ENCODE data around the gene COX19.

Gene COX19

GRCh38 chr7:956031-956430 lies 19.3 kb downstream of the COX19 start:
- Histone ChIP-seq H3K27me3 (ENCODE audit: control insufficient read depth, insufficient read depth, low read length) (no peaks in the 10 kb centered on the region), H3K36me3 (ENCODE audit: control insufficient read depth, insufficient read depth, low read length) (no peaks in the 10 kb centered on the region), H3K4me1 (ENCODE audit: control insufficient read depth, insufficient read depth, low read length) (peaks cover 9% of the 10 kb centered on the region), H3K4me3 (ENCODE audit: low read length) (no peak overlapping the region), H3K27ac (ENCODE audit: low read depth, low read length) (no peak overlapping the region), H3K9ac (ENCODE audit: low read length) (no peak overlapping the region)

GRCh38 chr7:954330-955238 lies 20.8 kb downstream of the COX19 start, which contains the start of gene ADAP1:
Gene ADAP1, minus strand, starts transcription at chr7:954680. Its CDS starts 203 bp downstream, at chr7:954477.
- H3K4me1 ChIP-seq (ENCODE audit: control insufficient read depth, insufficient read depth, low read length), result no peaks in the 10 kb centered on the region
- H3K27ac ChIP-seq (ENCODE audit: low read depth, low read length), result peak within 1 kb of the TSS; percentile 74
- no peak within 1 kb of the TSS for H3K9ac ChIP-seq (ENCODE audit: low read length)
- peak within 1 kb of the TSS; percentile 69 for H3K4me3 ChIP-seq (ENCODE audit: low read length)
- no peaks in the 10 kb centered on the region for H3K27me3 ChIP-seq (ENCODE audit: control insufficient read depth, insufficient read depth, low read length)
- H3K36me3 ChIP-seq (ENCODE audit: control insufficient read depth, insufficient read depth, low read length), result no peaks in the 10 kb centered on the region

- H3K36me3 ChIP-seq (ENCODE audit: control insufficient read depth, insufficient read depth, low read length), result no peaks in the 10 kb centered on the region
Observed at GRCh38 chr7:953547-954327, 21.6 kb downstream of the COX19 start.

GRCh38 chr7:952548-953441 lies 22.6 kb downstream of the COX19 start:
- Histone ChIP-seq H3K9ac (ENCODE audit: low read length) (no peak overlapping the region), H3K4me3 (ENCODE audit: low read length) (peak overlapping the region; percentile 69), H3K27ac (ENCODE audit: low read depth, low read length) (no peak overlapping the region), H3K4me1 (ENCODE audit: control insufficient read depth, insufficient read depth, low read length) (no peaks in the 10 kb centered on the region), H3K36me3 (ENCODE audit: control insufficient read depth, insufficient read depth, low read length) (no peaks in the 10 kb centered on the region), H3K27me3 (ENCODE audit: control insufficient read depth, insufficient read depth, low read length) (no peaks in the 10 kb centered on the region)

More at GRCh38 chr7:953547-954327, 21.6 kb downstream of the COX19 start:
- H3K9ac ChIP-seq (ENCODE audit: low read length), result no peak overlapping the region
- no peaks in the 10 kb centered on the region for H3K27me3 ChIP-seq (ENCODE audit: control insufficient read depth, insufficient read depth, low read length)
- H3K4me1 ChIP-seq (ENCODE audit: control insufficient read depth, insufficient read depth, low read length), result no peaks in the 10 kb centered on the region
- H3K4me3 ChIP-seq (ENCODE audit: low read length), result peak overlapping the region; percentile 69
- peak overlapping the region; percentile 72 for H3K27ac ChIP-seq (ENCODE audit: low read depth, low read length)

GRCh38 chr7:951881-952547 lies 23.3 kb downstream of the COX19 start:
- H3K4me1 ChIP-seq (ENCODE audit: control insufficient read depth, insufficient read depth, low read length), result no peaks in the 10 kb centered on the region
- no peak overlapping the region for H3K27ac ChIP-seq (ENCODE audit: low read depth, low read length)
- no peaks in the 10 kb centered on the region for H3K36me3 ChIP-seq (ENCODE audit: control insufficient read depth, insufficient read depth, low read length)
- no peaks in the 10 kb centered on the region for H3K27me3 ChIP-seq (ENCODE audit: control insufficient read depth, insufficient read depth, low read length)
- H3K4me3 ChIP-seq (ENCODE audit: low read length), result no peak overlapping the region
- H3K9ac ChIP-seq (ENCODE audit: low read length), result no peak overlapping the region

GRCh38 chr7:949021-949934 lies 26.1 kb downstream of the COX19 start:
- no peaks in the 10 kb centered on the region for H3K36me3 ChIP-seq (ENCODE audit: control insufficient read depth, insufficient read depth, low read length)
- H3K27ac ChIP-seq (ENCODE audit: low read depth, low read length), result no peak overlapping the region
- H3K27me3 ChIP-seq (ENCODE audit: control insufficient read depth, insufficient read depth, low read length), result no peaks in the 10 kb centered on the region
- H3K4me3 ChIP-seq (ENCODE audit: low read length), result no peak overlapping the region
- H3K4me1 ChIP-seq (ENCODE audit: control insufficient read depth, insufficient read depth, low read length), result no peaks in the 10 kb centered on the region
- H3K9ac ChIP-seq (ENCODE audit: low read length), result no peak overlapping the region

- Histone ChIP-seq H3K36me3 (ENCODE audit: control insufficient read depth, insufficient read depth, low read length) (no peaks in the 10 kb centered on the region), H3K4me1 (ENCODE audit: control insufficient read depth, insufficient read depth, low read length) (no peaks in the 10 kb centered on the region), H3K9ac (ENCODE audit: low read length) (no peak overlapping the region), H3K27me3 (ENCODE audit: control insufficient read depth, insufficient read depth, low read length) (no peaks in the 10 kb centered on the region), H3K27ac (ENCODE audit: low read depth, low read length) (no peak overlapping the region), H3K4me3 (ENCODE audit: low read length) (no peak overlapping the region)
Observed at GRCh38 chr7:947391-948210, 27.7 kb downstream of the COX19 start.

GRCh38 chr7:946256-946996 lies 28.9 kb downstream of the COX19 start:
- Histone ChIP-seq H3K9ac (ENCODE audit: low read length) (no peak overlapping the region), H3K27ac (ENCODE audit: low read depth, low read length) (no peak overlapping the region), H3K4me1 (ENCODE audit: control insufficient read depth, insufficient read depth, low read length) (no peaks in the 10 kb centered on the region), H3K36me3 (ENCODE audit: control insufficient read depth, insufficient read depth, low read length) (no peaks in the 10 kb centered on the region), H3K27me3 (ENCODE audit: control insufficient read depth, insufficient read depth, low read length) (no peaks in the 10 kb centered on the region), H3K4me3 (ENCODE audit: low read length) (peak overlapping the region; percentile 8)

- Histone ChIP-seq H3K4me1 (ENCODE audit: control insufficient read depth, insufficient read depth, low read length) (no peaks in the 10 kb centered on the region), H3K4me3 (ENCODE audit: low read length) (peak overlapping the region; percentile 47)
Observed at GRCh38 chr7:945556-946255, 29.6 kb downstream of the COX19 start.

More at GRCh38 chr7:945556-946255, 29.6 kb downstream of the COX19 start:
- no peak overlapping the region for H3K9ac ChIP-seq (ENCODE audit: low read length)
- H3K27ac ChIP-seq (ENCODE audit: low read depth, low read length), result no peak overlapping the region
- H3K36me3 ChIP-seq (ENCODE audit: control insufficient read depth, insufficient read depth, low read length), result no peaks in the 10 kb centered on the region
- H3K27me3 ChIP-seq (ENCODE audit: control insufficient read depth, insufficient read depth, low read length), result no peaks in the 10 kb centered on the region
